ENCODE measurements around the gene POC1A. TPM values are rescaled to one million over a fixed set of nuclear protein-coding genes. Genes with fewer than 3 reads are reported as not detected.

POC1A gene
- total and polyA plus RNA-seq, 10 of the 15 experiments (the other 5 are each of a cell fraction or from before 2014, with no cell fraction given), result 8.5 to 49.8 (median 23.5) TPM

DNA sequence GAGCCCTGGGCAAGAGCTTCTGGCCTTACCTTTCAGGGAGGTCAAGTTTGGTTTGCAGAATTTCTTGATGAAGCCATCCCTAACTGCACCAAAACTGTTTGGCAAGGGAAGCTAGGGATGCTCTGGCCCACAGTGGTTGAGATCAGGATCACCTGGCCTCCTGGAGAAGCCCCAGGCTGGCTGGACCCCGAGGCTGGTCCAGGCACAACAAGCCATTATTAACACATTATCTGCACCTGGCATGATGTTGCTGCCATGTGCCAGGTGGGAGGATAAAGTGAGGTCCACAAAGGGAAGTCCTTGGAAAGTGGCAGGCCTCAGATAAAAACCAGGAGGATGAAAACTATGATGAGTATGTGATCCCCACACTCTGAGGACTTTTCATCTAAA is 62.0 kb downstream of the POC1A start:
- CTCF ChIA-PET, result interaction anchor here (1.0 to 1.7 kb wide), 2 partner anchors 39 to 88 kb away, joined by 3 to 4 read pairs; no protein-coding TSS in a partner anchor
- Histone ChIP-seq H3K4me2 (ENCODE audit: control insufficient read depth, insufficient read depth) (no peak overlapping the region), H3K36me3 (ENCODE audit: control insufficient read depth in 2 of 2, insufficient read depth in 2 of 2, low read length in 1 of 2) (peaks cover 0 to 14% of the 10 kb centered on the region in 2 experiments; a peak in 3 of 4 replicates), H3K27me3 (replicated peaks in 1 of 2; ENCODE audit: control insufficient read depth in 2 of 2, insufficient read depth in 2 of 2, low read length in 1 of 2) (no peaks in the 10 kb centered on the region), H3K27ac (ENCODE audit: control insufficient read depth, insufficient read depth) (no peak overlapping the region), H4K20me1 (ENCODE audit: control insufficient read depth, insufficient read depth) (no peaks in the 10 kb centered on the region), H3K9me3 (replicated peaks; ENCODE audit: control insufficient read depth, insufficient read depth, low read length) (no peaks in the 10 kb centered on the region), H3K4me1 (ENCODE audit: control insufficient read depth, insufficient read depth, low read length) (peaks cover 10% of the 10 kb centered on the region), H3K9ac (ENCODE audit: control insufficient read depth, insufficient read depth, low read length) (no peak overlapping the region), H3K79me2 (ENCODE audit: control insufficient read depth, insufficient read depth, low read length) (no peaks in the 10 kb centered on the region), H2AFZ (ENCODE audit: control insufficient read depth, low read depth, low read length) (no peak overlapping the region), H3K4me3 (no peak overlapping the region)
- RAD21 ChIA-PET (ENCODE audit: unreplicated experiment), result interaction anchor here (0.7 kb wide), 1 partner anchor 88 kb away, joined by 3 read pairs; no protein-coding TSS in a partner anchor
- 94% methylated on average over 1 of the region's 1 CpG for WGBS (ENCODE audit: insufficient coverage, insufficient replicate concordance, low lambda C conversion rate, missing lambda C conversion rate)
- POLR2A ChIA-PET, result no interaction called here
- intact Hi-C loops (cut with micrococcal nuclease; ENCODE audit: unreplicated experiment), result no loop called here
- DNase-seq (ENCODE audit: low read depth, low spot score), result no peak
- no peak for FAIRE-seq
- SMC1A ChIA-PET (ENCODE audit: uncharacterized antibody, unreplicated experiment), result no interaction called here
- TF ChIP-seq SREBF2 (IDR thresholded peaks at IDR 0.05; ENCODE audit: low read length) (no peak), RFX5 (IDR thresholded peaks at IDR 0.05; ENCODE audit: low read depth, low read length) (no peak), PAX5 (IDR thresholded peaks at IDR 0.05; ENCODE audit: borderline replicate concordance, low read depth, low read length) (no peak), SMARCA5 (IDR thresholded peaks at IDR 0.05) (no peak)
- in situ Hi-C loops (cut with MboI), result no loop called here
- no TSS peak for BruUV-seq (replicated peaks)
- no peak for ATAC-seq

DNA sequence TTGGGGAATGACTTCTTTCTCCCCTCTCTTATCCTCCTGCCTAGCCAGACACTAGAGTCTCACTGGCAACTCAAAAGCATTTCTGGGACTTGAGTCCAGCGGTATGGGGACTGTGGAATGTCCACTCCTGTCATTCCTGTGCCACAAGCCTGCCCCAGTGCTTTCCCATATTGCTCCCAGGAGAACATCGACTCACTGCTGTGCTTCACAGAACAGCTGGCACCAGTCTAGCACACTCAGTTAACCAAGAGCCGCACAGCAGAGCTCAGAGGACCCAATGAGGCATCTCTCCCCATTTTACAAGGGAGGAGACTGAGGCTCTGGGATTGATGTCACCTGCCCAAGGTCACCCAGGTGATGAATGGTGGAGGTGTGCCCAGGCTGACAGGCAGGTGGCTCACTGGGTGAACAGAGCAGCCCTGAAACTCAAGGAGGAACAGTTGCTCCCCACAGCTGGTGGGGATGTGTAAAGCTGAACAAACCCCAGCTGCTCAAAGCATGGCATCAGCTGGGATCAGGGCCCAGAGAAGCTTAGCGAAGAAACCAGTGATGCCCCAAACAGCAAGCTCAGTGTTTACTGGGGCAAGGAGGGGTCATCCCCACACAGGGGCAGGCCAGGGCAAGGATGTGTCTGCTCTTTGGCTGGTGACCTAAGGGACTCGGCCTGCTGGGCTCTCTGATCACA is 62.5 kb downstream of the POC1A start:
- Histone ChIP-seq H3K4me3 (no peak overlapping the region), H2AFZ (ENCODE audit: control insufficient read depth, low read depth, low read length) (no peak overlapping the region)
- BruUV-seq (replicated peaks), result no TSS peak
- TF ChIP-seq, protein P1, sequence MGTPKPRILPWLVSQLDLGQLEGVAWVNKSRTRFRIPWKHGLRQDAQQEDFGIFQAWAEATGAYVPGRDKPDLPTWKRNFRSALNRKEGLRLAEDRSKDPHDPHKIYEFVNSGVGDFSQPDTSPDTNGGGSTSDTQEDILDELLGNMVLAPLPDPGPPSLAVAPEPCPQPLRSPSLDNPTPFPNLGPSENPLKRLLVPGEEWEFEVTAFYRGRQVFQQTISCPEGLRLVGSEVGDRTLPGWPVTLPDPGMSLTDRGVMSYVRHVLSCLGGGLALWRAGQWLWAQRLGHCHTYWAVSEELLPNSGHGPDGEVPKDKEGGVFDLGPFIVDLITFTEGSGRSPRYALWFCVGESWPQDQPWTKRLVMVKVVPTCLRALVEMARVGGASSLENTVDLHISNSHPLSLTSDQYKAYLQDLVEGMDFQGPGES (IDR thresholded peaks at IDR 0.05), result no peak
- TF ChIP-seq RFX5 (IDR thresholded peaks at IDR 0.05; ENCODE audit: low read depth, low read length) (no peak), CEBPB (IDR thresholded peaks at IDR 0.05; ENCODE audit: borderline replicate concordance in 1 of 2, low read depth in 2 of 2, low read length in 2 of 2) (no peak), ZSCAN29 (IDR thresholded peaks at IDR 0.05) (no peak)
- TF ChIP-seq, protein P2, sequence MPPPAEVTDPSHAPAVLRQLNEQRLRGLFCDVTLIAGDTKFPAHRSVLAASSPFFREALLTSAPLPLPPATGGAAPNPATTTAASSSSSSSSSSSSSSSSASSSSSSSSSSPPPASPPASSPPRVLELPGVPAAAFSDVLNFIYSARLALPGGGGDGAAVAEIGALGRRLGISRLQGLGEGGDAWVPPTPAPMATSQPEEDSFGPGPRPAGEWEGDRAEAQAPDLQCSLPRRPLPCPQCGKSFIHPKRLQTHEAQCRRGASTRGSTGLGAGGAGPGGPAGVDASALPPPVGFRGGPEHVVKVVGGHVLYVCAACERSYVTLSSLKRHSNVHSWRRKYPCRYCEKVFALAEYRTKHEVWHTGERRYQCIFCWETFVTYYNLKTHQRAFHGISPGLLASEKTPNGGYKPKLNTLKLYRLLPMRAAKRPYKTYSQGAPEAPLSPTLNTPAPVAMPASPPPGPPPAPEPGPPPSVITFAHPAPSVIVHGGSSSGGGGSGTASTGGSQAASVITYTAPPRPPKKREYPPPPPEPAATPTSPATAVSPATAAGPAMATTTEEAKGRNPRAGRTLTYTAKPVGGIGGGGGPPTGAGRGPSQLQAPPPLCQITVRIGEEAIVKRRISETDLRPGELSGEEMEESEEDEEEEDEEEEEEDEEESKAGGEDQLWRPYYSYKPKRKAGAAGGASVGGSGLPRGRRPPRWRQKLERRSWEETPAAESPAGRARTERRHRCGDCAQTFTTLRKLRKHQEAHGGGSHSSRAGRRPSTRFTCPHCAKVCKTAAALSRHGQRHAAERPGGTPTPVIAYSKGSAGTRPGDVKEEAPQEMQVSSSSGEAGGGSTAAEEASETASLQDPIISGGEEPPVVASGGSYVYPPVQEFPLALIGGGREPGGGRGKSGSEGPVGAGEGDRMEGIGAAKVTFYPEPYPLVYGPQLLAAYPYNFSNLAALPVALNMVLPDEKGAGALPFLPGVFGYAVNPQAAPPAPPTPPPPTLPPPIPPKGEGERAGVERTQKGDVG (CRISPR knock-in tag; IDR thresholded peaks at IDR 0.05), result no peak

More for the DNA sequence above, 62.5 kb downstream of the POC1A start:
- ATAC-seq (no peak), DNase-seq (ENCODE audit: low read depth, low spot score) (no peak), FAIRE-seq (no peak)
- Histone ChIP-seq H3K4me1 (ENCODE audit: control insufficient read depth, insufficient read depth, low read length) (peaks cover 14% of the 10 kb centered on the region), H3K9me3 (replicated peaks; ENCODE audit: control insufficient read depth, insufficient read depth, low read length) (no peaks in the 10 kb centered on the region), H3K4me2 (ENCODE audit: control insufficient read depth, insufficient read depth) (no peak overlapping the region), H3K9ac (ENCODE audit: control insufficient read depth, insufficient read depth, low read length) (no peak overlapping the region), H3K27me3 (replicated peaks in 1 of 2; ENCODE audit: control insufficient read depth in 2 of 2, insufficient read depth in 2 of 2, low read length in 1 of 2) (no peaks in the 10 kb centered on the region), H3K27ac (ENCODE audit: control insufficient read depth, insufficient read depth) (no peak overlapping the region), H3K79me2 (ENCODE audit: control insufficient read depth, insufficient read depth, low read length) (no peaks in the 10 kb centered on the region), H3K36me3 (ENCODE audit: control insufficient read depth in 2 of 2, insufficient read depth in 2 of 2, low read length in 1 of 2) (peaks cover 0 to 10% of the 10 kb centered on the region in 2 experiments; a peak in 3 of 4 replicates), H4K20me1 (ENCODE audit: control insufficient read depth, insufficient read depth) (no peaks in the 10 kb centered on the region)
- ChIA-PET SMC1A (ENCODE audit: uncharacterized antibody, unreplicated experiment) (interaction anchor here (1.3 kb wide), 1 partner anchor 28 kb away, joined by 4 read pairs; no protein-coding TSS in a partner anchor), POLR2A (no interaction called here), RAD21 (ENCODE audit: unreplicated experiment) (interaction anchor here (0.6 to 0.7 kb wide), 2 partner anchors 88 to 242 kb away, joined by 3 read pairs; no protein-coding TSS in a partner anchor), CTCF (interaction anchor here (1.0 to 1.7 kb wide), 2 partner anchors 39 to 88 kb away, joined by 3 to 4 read pairs; no protein-coding TSS in a partner anchor)
- WGBS (ENCODE audit: insufficient coverage, insufficient replicate concordance, low lambda C conversion rate, missing lambda C conversion rate), result 50% methylated on average over 5 of the region's 5 CpGs
- intact Hi-C loops (cut with micrococcal nuclease; ENCODE audit: unreplicated experiment), result no loop called here
- in situ Hi-C loops (cut with MboI), result no loop called here

All from GM12878 (cell line).